GM21381 (cell line): Measurements from ENCODE around the gene GM2A.
A peak's percentile ranks its signal among the peaks of the same experiment; 100 is the strongest.
"Not testable (repeated sequence)": the region's sequence is repeated elsewhere in the genome, so short reads cannot be mapped to it uniquely, and the experiment has no call there.

Source experiments
- ATAC-seq: cut with Tn5 transposase; IDR thresholded peaks from one replicate; pipeline ENCODE4 v1.9.1; 2021; ENCODE audit warnings: mild to moderate bottlenecking, moderate library complexity; ENCODE audit not compliant: unreplicated experiment

GM2A gene

DNA sequence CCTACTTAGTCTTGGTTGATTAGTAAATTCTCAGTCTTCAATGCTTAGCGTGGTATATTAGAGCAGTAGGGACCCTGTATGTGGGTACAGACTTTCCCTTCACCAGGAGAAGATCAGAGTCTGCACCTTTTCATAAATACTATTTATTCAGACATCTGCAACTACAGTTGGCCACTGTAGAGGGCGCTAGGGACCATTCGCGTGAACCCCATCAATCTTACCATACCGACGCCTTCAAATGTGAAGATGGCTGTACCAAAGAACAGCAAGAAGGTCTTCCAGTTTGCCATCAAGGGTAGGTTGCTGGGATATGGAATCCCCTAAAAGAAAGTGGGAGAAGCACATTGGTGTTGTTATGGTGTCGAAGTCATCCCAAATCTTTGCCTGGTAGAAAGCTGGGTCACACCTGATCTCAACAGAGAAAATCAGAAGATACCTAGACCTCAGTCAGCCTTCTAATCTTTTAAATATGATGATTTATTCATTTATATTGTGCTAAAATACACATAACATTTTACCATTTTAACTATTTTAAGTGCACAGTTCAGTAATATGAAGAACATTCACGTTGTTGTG is 31.5 kb downstream of the GM2A start:
- ATAC-seq: no peak

DNA sequence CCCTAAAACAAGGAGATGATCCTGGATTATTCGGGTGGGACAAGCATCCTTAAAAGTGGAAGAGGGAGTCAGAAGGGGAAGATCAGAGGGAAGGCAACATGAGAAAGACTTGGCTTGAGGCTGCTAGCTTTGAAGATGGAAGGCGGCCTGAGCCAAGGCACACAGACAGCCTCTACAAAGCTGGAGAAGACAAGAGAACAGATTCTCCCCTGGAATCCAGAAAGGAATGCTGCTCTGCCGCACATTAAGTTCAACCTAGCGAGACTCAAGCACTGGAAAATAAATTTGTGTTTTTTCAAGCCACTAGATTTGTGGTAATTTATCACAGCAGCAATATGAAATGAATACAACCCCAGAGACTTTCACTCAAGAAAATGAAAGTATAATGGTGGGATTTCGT is 32.7 kb downstream of the GM2A start:
- ATAC-seq: no peak

DNA sequence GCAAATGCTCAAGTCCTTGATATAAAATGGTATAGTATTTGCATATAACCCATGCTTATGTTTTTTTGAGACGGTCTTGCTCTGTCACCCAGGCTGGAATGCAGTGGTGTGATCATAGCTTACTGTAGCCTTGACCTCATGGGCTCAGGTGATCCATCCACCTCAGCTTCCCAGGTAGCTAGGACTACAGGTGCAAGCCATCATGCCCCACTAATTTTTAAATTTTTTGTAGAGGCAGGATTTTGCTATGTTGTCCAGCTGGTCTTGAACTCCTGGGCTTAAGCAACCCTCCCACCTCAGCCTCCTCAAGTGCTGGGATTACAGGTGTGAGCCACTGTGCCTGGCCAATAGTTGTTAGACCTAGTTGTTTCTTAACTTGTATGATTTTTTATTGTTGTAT is 33.3 kb downstream of the GM2A start:
- no peak for ATAC-seq

DNA sequence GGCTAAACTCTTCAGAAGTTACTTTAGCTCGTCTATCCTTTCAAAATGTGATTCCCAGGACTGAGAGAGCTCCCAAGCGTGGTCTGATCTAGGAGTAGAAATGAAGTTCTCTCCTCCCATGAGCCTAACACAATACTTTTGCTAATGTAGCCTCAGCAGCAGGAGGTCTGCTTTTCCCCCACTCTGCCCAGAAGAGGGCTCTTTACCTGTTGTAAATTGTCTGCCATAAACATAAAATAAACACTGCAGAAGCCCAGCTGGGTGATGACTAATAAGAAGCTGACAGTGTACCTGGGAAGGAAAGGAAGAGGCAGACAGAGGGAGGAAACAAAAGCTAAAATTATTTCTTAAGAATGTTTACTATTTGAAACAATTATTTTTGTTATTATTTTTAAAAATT is 35.2 kb downstream of the GM2A start:
- no peak for ATAC-seq

DNA sequence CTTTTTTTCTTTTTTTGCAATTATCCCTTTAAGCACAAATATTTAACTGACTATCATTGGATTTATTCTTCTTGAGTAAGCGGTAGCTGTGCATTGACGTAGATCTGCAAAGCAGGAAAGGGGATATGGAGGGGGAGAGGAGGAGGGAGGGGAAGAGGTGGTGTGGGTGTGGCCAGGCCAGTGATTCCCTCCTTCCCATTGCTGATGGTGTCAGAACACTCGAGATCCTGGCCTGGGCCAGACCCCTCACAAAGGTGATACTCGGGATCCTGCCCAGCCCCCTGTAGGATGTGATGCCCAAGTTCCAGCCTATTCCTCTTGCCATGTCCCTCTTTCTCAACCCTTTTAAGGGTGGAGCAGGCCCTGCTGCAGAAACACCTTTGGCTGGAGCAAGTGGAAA is 40.6 kb downstream of the GM2A start:
- ATAC-seq: no peak

DNA sequence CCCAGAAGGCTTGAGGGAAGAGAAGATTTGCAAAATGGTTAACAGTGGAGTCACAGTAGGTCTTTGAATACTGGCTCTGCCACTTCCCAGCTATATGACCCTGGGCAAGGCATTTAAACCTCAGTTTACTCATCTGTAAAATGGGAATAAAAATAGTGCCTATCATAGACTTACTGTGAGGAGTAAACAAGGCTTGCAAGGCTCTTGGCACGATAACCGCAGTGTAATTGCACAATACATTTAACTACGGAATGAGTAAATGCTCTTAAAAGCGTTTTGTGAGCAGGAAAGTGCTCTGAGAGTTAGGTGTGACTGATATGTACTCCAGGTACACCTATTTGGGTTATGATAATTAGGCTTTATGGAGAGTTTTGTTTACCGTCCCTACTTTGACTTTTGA is 42.2 kb downstream of the GM2A start:
- ATAC-seq: no peak

DNA sequence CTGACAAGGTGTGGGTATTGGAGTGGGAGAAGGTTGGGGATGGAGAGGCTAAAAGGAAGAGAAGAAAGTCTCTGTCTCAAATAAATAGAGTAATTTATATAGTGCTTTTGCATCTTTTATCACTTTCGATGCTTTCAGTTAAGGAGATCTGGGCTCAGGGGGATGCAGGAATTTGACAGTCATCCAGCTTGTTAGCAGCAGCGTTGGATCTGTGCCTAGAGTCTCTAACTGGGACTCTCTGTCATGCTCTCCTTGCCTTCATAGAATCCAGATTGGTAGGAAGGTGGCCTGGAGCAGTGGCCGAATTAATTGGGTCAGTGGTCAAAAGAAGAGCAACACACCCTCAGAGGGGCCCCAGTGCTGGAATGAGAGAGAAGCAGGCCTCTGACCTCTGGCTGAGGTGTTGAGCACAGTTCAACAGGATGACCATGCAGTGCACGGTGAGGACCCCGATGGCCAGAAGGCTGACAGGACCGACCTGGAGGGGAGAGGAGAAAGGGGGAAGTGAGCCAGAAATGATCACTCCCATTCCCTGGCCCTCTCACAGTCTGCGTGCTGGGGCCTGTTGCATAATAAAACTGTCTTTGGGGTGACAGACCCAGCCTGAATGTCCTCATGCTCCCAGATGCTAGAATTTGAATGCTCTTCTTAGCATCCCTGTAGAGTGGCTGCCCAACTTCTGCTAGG is 42.9 kb downstream of the GM2A start:
- ATAC-seq: no peak

DNA sequence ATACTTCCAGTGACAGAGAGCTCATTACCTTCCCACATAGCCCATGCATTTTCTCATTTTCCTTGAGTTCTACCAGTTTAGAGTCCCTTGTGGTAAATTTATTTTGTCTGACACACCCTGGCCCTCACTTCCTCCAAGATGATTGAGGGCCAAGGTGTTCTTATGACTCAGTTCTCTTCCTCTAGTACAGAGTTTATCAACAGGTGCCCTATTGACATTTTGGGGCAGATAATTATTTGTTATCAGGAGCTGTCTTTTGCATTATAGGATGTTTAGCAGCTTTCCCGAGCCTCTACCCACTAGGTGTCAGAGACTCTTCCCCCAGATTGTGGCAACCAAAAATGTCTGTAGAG is 43.5 kb downstream of the GM2A start:
- no peak for ATAC-seq

DNA sequence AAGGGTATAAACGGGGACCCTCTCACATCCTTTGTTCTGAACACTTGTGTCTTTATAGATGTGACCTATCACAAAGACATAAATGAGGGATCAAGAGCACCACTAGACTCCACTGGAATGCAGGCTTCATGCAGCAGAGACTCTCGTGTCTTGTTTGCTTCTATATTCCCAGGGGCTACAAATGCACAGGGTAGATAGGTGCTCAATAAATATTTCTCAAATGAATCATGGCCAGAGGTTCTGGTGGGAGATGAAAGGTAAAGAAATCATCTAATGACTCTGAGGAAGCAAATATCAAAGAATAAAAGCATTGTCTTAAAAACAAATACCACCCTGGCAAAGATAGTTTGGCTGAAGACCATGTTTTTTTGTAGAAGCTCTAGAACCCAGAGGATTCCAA is 44.0 kb downstream of the GM2A start:
- no peak for ATAC-seq

DNA sequence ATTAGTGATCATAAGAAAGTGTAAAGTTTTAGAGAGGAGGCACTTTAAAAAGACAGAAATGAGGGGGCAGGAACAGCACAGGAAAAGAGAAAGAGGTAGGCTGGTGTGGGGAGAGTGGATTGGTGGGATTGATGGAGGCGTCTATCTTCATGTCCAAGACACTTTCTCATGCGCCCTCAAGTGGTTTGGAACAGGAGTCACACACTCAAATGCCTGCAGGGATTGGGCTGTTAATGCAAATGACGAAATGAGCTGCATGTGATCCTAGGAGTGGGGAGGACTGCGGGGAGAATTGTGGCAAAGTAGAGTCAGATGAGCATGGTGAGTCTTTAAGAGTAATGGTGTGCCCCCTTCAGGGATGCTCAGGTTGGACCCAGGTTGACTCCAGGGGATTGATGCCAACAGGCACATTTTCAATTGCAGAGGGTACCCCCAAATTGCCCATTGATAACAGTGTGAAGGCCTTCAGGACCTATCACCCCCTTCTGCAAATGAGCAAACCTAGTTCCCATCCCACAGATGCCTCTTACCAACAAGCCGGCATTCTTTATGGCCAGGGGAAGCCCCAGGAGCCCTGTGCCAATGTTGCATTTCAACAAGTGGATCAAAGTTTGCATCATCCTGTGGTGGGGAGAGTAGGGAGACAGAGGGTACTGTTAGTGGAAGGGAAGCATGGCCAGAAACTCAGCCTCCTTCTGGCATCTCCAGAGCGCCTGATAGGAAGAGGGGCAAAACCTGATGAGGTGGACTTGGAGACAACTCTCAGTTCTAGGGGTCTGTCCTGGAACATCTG is 45.3 kb downstream of the GM2A start:
- no peak for ATAC-seq

DNA sequence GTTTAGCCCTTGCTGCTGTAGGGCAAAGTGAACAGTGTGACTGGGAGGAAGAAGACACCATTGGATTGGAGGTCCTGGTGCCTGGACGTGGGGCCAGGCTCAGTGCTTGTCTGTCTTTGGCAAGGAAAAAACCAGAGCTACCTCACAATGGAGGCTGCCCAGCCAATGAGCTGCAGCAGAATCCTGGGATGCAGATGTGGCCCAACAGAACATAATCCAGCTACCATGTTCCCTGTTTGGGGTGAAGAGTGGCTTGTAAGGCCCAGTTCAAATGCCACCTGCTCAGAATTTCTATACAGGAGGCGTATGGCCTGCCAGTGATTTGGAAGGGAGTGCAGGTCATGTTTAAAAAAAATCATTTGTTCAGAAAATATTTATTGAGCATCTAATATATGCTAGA is 50.7 kb downstream of the GM2A start, which contains the start of gene SLC36A3:
Gene SLC36A3 (minus strand): TSS at position 101 of the 400 bp plus-strand sequence. CDS start 412 bp downstream, outside the sequence.
- ATAC-seq: no peak

DNA sequence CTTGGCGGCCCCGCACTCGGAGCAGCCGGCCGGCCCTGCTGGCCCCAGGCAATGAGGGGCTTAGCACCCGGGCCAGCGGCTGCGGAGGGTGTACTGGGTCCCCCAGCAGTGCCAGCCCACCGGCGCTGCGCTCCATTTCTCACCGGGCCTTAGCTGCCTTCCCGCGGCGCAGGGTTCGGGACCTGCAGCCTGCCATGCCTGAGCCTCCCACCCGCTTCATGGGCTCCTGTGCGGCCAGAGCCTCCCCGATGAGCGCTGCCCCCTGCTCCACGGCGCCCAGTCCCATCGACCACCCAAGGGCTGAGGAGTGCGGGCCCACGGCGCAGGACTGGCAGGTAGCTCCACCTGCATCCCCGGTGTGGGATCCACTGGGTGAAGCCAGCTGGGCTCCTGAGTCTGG is 56.3 kb downstream of the GM2A start:
- ATAC-seq: not testable (repeated sequence)

DNA sequence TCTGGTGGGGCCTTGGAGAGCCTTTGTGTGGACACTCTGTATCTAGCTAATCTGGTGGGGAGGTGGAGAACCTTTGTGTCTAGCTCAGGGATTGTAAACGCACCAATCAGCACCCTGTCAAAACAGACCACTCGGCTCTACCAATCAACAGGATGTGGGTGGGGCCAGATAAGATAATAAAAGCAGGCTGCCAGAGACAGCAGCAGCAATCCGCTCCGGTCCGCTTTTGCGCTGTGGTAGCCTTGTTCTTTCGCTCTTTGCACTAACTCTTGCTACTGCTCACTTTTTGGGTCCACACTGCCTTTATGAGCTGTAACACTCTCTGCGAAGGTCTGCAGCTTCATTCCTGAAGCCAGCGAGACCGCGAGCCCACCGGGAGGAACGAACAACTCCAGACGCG is 56.8 kb downstream of the GM2A start:
- not testable (repeated sequence) for ATAC-seq

DNA sequence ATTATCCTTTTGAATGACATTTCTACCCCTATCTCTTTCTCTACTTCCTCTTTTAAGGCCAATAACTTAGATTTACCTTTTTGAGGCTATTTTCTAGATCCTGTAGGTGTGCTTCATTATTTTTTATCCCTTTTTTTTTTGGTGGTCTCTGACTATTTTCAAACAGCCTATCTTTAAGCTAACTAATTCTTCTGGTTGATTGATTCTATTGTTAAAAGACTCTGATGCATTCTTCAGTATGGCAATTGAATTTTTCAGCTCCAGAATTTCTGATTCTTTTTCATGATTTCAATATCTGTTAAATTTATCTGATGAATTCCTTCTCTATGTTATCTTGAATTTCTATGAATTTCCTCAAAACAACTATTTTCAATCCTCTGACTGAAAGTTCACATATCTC is 57.9 kb downstream of the GM2A start:
- no peak for ATAC-seq

DNA sequence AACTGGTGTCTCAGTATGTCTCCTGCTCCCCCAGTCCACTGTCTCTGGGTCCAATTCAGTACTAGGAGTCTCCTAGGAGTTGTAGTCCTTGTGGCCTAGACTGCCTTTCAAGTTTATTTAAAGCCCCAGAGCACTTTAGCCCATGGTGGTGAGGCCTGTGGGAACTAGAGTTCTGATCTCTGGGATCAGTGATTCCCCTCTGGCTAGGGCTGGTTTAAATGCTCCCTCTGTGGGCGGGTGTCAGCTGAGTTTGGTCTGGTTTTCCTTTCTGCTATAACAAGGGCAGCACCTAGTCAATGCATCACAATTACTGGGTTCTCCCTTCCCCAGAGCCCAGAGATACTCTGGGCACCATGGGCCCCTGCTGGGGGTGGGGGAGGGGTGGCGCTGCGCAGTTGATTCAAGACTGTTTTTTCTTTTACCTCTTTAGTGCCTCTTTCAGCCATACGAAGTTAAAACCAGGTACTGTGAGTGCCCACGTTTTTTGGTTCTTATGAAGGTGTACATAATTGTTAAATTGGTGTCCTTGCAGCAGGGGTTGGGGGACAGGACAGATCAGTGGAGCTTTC is 59.9 kb downstream of the GM2A start:
- ATAC-seq: no peak

DNA sequence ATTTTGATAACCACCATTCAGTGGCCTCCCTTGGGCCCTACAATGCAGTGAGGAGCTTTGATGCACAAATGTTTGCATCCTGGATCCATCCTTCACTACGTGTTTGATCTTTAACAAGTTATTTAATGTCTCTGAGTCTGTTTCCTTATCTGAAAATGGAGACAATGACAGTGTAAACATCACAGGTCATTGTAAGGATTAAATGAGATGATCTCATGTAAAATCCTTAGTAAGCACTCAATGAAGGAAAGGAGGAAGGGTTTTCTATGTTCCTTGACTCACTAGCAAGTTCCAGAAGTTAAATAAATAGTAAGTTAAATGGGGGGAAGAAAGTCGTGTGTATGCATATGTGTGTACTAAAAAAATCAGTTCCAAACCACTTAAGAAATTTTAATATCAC is 60.4 kb downstream of the GM2A start:
- ATAC-seq: no peak

DNA sequence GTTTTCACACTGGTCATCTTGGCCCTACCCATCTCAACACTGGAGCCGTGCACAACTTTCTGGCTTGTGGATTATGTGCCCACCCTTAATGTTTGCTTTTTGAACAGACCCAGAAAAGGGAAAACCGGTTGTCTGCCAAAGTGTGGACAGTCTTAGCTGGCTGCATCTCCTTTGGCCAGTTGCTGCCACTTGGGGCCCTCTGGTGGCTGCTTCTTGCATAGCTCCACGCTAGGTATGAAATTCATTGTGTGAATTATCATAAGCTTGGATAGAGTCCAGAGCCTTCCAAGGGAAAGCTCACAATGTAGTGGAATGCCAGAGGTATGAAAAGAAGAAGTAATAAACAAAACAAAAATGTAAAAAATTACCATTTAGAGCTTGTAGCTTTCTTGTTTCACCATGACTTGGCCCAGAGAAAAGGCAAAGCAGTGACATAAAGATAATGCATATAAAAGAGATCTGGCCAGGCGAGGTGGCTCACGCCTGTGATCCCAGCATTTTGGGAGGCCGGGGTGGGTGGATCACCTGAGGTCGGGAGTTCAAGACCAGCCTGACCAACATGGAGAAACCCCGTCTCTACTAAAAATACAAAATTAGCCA is 63.1 kb downstream of the GM2A start:
- peak; percentile 69 for ATAC-seq

DNA sequence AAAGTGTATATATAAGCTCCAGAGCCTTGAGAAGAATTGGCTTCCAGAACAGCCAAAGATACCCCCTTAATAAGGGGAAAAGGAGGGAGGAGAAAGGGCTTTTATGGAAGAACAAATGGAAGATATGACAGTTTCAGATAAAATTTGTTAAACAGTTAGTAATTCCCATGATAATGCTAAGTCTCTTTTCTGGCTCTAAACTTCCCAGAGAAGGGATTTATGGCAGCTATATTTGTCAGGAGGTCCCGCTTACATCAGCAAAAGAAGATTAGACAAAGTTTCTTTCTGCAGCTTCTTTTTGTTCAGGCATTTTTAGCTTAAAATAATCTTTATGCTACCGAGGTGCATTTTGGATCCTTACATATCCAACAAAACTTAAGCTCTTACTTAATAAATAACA is 64.9 kb downstream of the GM2A start:
- ATAC-seq: no peak

DNA sequence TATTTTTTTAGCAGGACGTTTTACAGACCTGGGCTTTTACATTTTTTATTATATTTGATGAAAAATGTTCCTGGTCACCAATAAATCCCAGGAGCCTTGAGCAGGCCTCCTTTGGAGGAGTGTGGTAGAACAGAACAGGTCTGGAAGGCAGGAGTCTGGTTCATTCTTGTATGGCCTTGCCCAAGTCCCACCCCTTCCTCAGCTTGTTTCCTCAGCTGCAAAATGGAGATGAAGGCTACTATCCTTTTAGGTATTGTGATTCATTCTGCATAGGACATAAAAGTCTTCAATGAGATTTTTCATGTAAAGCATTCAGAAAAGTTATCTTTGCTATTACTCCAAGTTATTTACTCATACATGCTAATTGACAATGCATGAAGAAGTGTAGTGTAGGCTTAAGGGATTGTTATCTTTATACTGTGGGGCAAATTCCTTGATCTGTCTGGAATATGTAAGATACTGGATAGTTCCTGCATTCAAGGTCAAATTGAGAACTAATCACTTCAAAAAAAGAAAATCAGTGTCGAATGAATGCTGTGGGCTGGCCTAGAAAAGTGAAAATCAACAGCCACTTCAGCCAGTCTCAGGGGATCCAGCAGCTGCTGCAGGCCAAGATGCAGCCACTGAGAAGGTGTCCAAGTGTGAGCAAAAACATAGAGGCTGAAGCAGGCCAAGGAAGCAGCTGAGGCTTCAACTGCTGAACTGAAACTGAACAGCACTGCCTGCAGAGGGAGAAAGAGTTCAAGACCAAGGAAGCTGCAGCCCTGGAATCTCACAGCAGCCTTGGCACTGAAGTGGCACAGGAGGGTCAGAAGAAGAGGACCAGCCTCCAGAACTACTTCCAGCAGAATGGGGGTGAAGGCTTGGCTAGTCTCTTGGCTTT is 66.1 kb downstream of the GM2A start:
- ATAC-seq: peak; percentile 67
